Thyroid gland (tissue), 4 donors: ENCODE data around the gene SLC30A7. TPM values are rescaled to one million over a fixed set of nuclear protein-coding genes. Genes with fewer than 3 reads are reported as not detected.
"Not testable (repeated sequence)": the region's sequence is repeated elsewhere in the genome, so short reads cannot be mapped to it uniquely, and the experiment has no call there.

Source experiments
- DNase-seq, 2 donors: peaks; one replicate each; pipeline ENCODE4 v3.0.0-alpha.2; 2019
- H3K27ac ChIP-seq, 3 donors: fragments of 200-600 bp; sonication (generic); 1 replicate in 2 of 3; 2 replicates in 1 of 3; pipeline ENCODE4 v1.5.1; 2016 to 2019; ENCODE audit warnings: mild to moderate bottlenecking in 1 of 3, moderate library complexity in 1 of 3
- H3K27me3 ChIP-seq: fragments of 200-600 bp; sonication (generic); one replicate; pipeline ENCODE4 v1.5.1; 2019
- H3K36me3 ChIP-seq, 2 donors: fragments of 200-600 bp; sonication (generic); one replicate each; pipeline ENCODE4 v1.5.1; 2016 to 2019
- H3K4me1 ChIP-seq, 2 donors: fragments of 200-600 bp; sonication (generic); one replicate each; pipeline ENCODE4 v1.5.1; 2017 to 2019
- H3K4me3 ChIP-seq, 3 donors: fragments of 200-600 bp; sonication (generic); replicated peaks in 1 of 3; 1 replicate in 2 of 3; 2 replicates in 1 of 3; pipeline ENCODE4 v1.5.1; 2016; ENCODE audit warnings: mild to moderate bottlenecking in 1 of 3
- H3K9me3 ChIP-seq: fragments of 200-600 bp; sonication (generic); one replicate; pipeline ENCODE4 v1.5.1; 2017
- POLR2A ChIP-seq, 2 donors: fragments of 450-650 bp; IDR thresholded peaks; one replicate each; pipeline ENCODE4 v1.6.1; 2017; ENCODE audit warnings: antibody characterized with exemption in 2 of 2, mild to moderate bottlenecking in 2 of 2, moderate library complexity in 1 of 2
- WGBS, 2 donors: methylation state at CpG; one replicate each; pipeline ENCODE4 v1.1.5; 2017; 5-methylcytosine and 5-hydroxymethylcytosine counted together
- intact Hi-C: fragments of 100-400 bp; cut with DNase I; formaldehyde crosslinking; loops from one replicate; pipeline ENCODE4 v1.15.1; 2023
- total RNA-seq, 4 donors: library from RNA; depleted of rRNA; stranded (reverse); fragments of >200 nt; gene quantifications; one replicate each; pipeline ENCODE4 v1.2.3, GENCODE V29; 2016
- TF ChIP-seq, protein P1 (sequence below), 6 experiments: fragments of 200-600 bp in 3 of 6; fragments of 450-650 bp in 3 of 6; sonication (generic) in 3 of 6; IDR thresholded peaks; one replicate each; pipeline ENCODE4 v1.5.1; 2016 to 2019; ENCODE audit warnings: antibody characterized with exemption in 6 of 6, mild to moderate bottlenecking in 2 of 6, inconsistent platforms in 1 of 6, moderate library complexity in 1 of 6

SLC30A7 gene
- total RNA-seq, 4 donors from 2014 or later: 32.4 to 39.7 (median 36.1) TPM

GRCh38 chr1:100952104-100952745 is 56.3 kb downstream of the SLC30A7 start:
- H3K9me3 ChIP-seq: no peaks in the 10 kb centered on the region
- peaks cover 0 to 3% of the 10 kb centered on the region in 2 donors for H3K36me3 ChIP-seq
- intact Hi-C loops: no loop called here
- WGBS, 2 donors: 96 to 97% methylated on average over 4 of the region's 4 CpGs
- H3K4me3 ChIP-seq: no peak overlapping the region
- no peak overlapping the region for H3K27ac ChIP-seq
- no peak for DNase-seq
- TF ChIP-seq POLR2A (IDR thresholded peaks at IDR 0.05): no peak
- TF ChIP-seq, protein P1, sequence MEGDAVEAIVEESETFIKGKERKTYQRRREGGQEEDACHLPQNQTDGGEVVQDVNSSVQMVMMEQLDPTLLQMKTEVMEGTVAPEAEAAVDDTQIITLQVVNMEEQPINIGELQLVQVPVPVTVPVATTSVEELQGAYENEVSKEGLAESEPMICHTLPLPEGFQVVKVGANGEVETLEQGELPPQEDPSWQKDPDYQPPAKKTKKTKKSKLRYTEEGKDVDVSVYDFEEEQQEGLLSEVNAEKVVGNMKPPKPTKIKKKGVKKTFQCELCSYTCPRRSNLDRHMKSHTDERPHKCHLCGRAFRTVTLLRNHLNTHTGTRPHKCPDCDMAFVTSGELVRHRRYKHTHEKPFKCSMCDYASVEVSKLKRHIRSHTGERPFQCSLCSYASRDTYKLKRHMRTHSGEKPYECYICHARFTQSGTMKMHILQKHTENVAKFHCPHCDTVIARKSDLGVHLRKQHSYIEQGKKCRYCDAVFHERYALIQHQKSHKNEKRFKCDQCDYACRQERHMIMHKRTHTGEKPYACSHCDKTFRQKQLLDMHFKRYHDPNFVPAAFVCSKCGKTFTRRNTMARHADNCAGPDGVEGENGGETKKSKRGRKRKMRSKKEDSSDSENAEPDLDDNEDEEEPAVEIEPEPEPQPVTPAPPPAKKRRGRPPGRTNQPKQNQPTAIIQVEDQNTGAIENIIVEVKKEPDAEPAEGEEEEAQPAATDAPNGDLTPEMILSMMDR (IDR thresholded peaks at IDR 0.05): no peak
- H3K27me3 ChIP-seq: no peaks in the 10 kb centered on the region
- H3K4me1 ChIP-seq: peaks cover 8 to 11% of the 10 kb centered on the region in 2 donors

GRCh38 chr1:100952970-100953369 is 57.1 kb downstream of the SLC30A7 start:
- H3K9me3 ChIP-seq, H3K4me3 ChIP-seq, intact Hi-C loops, H3K27ac ChIP-seq, H3K36me3 ChIP-seq, H3K27me3 ChIP-seq, DNase-seq: not testable (repeated sequence)
- H3K4me1 ChIP-seq: peaks cover 8 to 11% of the 10 kb centered on the region in 2 donors
- 95 to 97% methylated on average over 1 of the region's 1 CpG for WGBS, 2 donors

- intact Hi-C loops: no loop called here
- Histone ChIP-seq H3K4me1 (peaks cover 7 to 11% of the 10 kb centered on the region in 2 donors), H3K4me3 (no peak overlapping the region), H3K9me3 (no peaks in the 10 kb centered on the region), H3K36me3 (peaks cover 0 to 3% of the 10 kb centered on the region in 2 donors), H3K27ac (no peak overlapping the region), H3K27me3 (no peaks in the 10 kb centered on the region)
- WGBS, 2 donors: 92% methylated on average over 2 of the region's 2 CpGs
- no peak for DNase-seq
- TF ChIP-seq POLR2A (IDR thresholded peaks at IDR 0.05): no peak
- TF ChIP-seq, protein P1 (IDR thresholded peaks at IDR 0.05): no peak
These were observed 58.3 kb downstream of the SLC30A7 start for GRCh38 chr1:100953960-100954730.

GRCh38 chr1:100955322-100955721 is 59.4 kb downstream of the SLC30A7 start:
- WGBS, 2 donors: 44 to 69% methylated on average over 1 of the region's 1 CpG
- no peaks in the 10 kb centered on the region for H3K27me3 ChIP-seq
- DNase-seq: no peak
- H3K4me3 ChIP-seq: no peak overlapping the region
- H3K27ac ChIP-seq: no peak overlapping the region
- peaks cover 0 to 4% of the 10 kb centered on the region in 2 donors for H3K4me1 ChIP-seq
- H3K36me3 ChIP-seq: peaks cover 0 to 3% of the 10 kb centered on the region in 2 donors
- no peak for TF ChIP-seq POLR2A (IDR thresholded peaks at IDR 0.05)
- TF ChIP-seq, protein P1 (IDR thresholded peaks at IDR 0.05): no peak
- H3K9me3 ChIP-seq: no peaks in the 10 kb centered on the region
- intact Hi-C loops: no loop called here

- no peak for DNase-seq
- Histone ChIP-seq H3K9me3 (no peaks in the 10 kb centered on the region), H3K4me3 (no peak overlapping the region), H3K36me3 (no peaks in the 10 kb centered on the region), H3K27me3 (no peaks in the 10 kb centered on the region), H3K27ac (no peak overlapping the region), H3K4me1 (peaks cover 0 to 4% of the 10 kb centered on the region in 2 donors)
- 85 to 88% methylated on average over 5 of the region's 5 CpGs for WGBS, 2 donors
- intact Hi-C loops: no loop called here
- TF ChIP-seq, protein P1 (IDR thresholded peaks at IDR 0.05): no peak
- no peak for TF ChIP-seq POLR2A (IDR thresholded peaks at IDR 0.05)
These were observed 63.7 kb downstream of the SLC30A7 start for GRCh38 chr1:100959502-100960060.
